Tibial artery (tissue), 4 donors: ENCODE measurements around the gene SYS1.

Experiments used
- DNase-seq, 2 donors: peaks; one replicate each; pipeline ENCODE4 v3.0.0-alpha.2; 2019
- H3K27ac ChIP-seq, 2 donors: fragments of 200-600 bp; sonication (generic) in 1 of 2; 1 replicate in 1 of 2; 2 replicates in 1 of 2; pipeline ENCODE4 v1.5.1; 2018 to 2019; ENCODE audit warnings: mild to moderate bottlenecking in 1 of 2
- H3K27me3 ChIP-seq, 2 donors: fragments of 200-600 bp; sonication (generic) in 1 of 2; one replicate each; pipeline versions ENCODE4 v1.5.1 to v1.6.0; 2016 to 2019
- H3K36me3 ChIP-seq, 3 donors: fragments of 200-600 bp; sonication (generic) in 2 of 3; one replicate each; pipeline ENCODE4 v1.5.1; 2016 to 2019; ENCODE audit warnings: mild to moderate bottlenecking in 2 of 3
- H3K4me1 ChIP-seq, 4 donors: fragments of 200-600 bp; sonication (generic) in 2 of 4; 1 replicate in 3 of 4; 2 replicates in 1 of 4; pipeline ENCODE4 v1.5.1; 2016 to 2019
- H3K4me3 ChIP-seq, 2 donors: fragments of 200-600 bp; sonication (generic) in 1 of 2; 1 replicate in 1 of 2; 2 replicates in 1 of 2; pipeline ENCODE4 v1.5.1; 2018 to 2019; ENCODE audit warnings: mild to moderate bottlenecking in 2 of 2
- H3K9me3 ChIP-seq, 3 donors: fragments of 200-600 bp; sonication (generic) in 1 of 3; one replicate each; pipeline ENCODE4 v1.5.1; 2016 to 2019
- intact Hi-C: fragments of 100-400 bp; cut with DNase I; formaldehyde crosslinking; loops from one replicate; pipeline ENCODE4 v1.15.0; 2023; ENCODE audit warnings: low total_unique reads
- TF ChIP-seq, protein P1 (sequence below), 2 experiments: fragments of 200-600 bp in 1 of 2; fragments of 450-650 bp in 1 of 2; IDR thresholded peaks; one replicate each; pipeline ENCODE4 v1.5.1; 2017 to 2019; ENCODE audit warnings: antibody characterized with exemption in 2 of 2, mild to moderate bottlenecking in 1 of 2, moderate library complexity in 1 of 2

Gene SYS1

DNA sequence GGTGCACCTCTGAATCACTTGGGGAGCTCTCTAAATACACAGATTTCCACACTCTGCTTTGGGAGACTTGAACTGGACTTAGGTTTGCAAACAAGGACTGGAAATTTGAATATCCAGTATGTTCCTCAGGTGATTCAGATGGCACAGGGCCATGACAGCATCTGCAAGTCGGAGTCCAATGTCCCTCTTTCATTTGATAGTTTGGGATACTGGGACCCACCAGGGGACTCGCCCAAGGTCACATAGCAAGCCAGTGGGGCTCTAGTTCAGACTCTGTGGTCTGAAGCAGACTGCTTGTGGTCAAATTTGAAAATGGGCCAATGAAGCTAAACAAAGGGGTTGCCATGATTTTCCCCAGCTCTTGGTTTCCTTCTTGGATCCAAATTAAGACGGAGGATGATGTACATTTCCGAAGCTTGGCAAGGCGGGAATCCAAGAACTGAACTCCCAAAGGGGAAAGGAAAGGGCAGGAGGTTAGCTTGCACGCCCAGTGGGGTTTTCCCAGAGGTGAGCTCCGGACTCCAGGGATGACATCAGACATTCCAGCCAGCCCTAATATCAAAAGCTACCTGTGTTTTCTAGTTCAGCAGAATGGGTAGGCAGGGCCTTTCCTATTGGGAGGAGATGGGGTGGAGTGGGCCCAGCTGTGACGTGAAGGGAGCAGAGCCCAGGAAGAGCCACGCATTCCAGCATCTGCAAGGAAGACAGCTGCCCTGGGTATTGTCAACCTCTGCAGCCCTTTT is 3.4 kb upstream of the SYS1 start:
- no peaks in the 10 kb centered on the region for H3K27me3 ChIP-seq
- H3K27ac ChIP-seq = peak overlapping the region; percentile 84 to 87
- H3K4me3 ChIP-seq = no peak overlapping the region
- H3K4me1 ChIP-seq = peaks cover 0 to 56% (median 37%) of the 10 kb centered on the region in 4 donors
- H3K9me3 ChIP-seq = no peaks in the 10 kb centered on the region
- TF ChIP-seq, protein P1, sequence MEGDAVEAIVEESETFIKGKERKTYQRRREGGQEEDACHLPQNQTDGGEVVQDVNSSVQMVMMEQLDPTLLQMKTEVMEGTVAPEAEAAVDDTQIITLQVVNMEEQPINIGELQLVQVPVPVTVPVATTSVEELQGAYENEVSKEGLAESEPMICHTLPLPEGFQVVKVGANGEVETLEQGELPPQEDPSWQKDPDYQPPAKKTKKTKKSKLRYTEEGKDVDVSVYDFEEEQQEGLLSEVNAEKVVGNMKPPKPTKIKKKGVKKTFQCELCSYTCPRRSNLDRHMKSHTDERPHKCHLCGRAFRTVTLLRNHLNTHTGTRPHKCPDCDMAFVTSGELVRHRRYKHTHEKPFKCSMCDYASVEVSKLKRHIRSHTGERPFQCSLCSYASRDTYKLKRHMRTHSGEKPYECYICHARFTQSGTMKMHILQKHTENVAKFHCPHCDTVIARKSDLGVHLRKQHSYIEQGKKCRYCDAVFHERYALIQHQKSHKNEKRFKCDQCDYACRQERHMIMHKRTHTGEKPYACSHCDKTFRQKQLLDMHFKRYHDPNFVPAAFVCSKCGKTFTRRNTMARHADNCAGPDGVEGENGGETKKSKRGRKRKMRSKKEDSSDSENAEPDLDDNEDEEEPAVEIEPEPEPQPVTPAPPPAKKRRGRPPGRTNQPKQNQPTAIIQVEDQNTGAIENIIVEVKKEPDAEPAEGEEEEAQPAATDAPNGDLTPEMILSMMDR (IDR thresholded peaks at IDR 0.05) = no peak
- intact Hi-C loops = loop anchor here (2.0 to 10.0 kb wide), 2 partner anchors 23 to 475 kb away; partner anchors contain the start of gene YWHAB
- no peaks in the 10 kb centered on the region for H3K36me3 ChIP-seq
- peak in 1 of 2 donors; percentile 64 for DNase-seq

DNA sequence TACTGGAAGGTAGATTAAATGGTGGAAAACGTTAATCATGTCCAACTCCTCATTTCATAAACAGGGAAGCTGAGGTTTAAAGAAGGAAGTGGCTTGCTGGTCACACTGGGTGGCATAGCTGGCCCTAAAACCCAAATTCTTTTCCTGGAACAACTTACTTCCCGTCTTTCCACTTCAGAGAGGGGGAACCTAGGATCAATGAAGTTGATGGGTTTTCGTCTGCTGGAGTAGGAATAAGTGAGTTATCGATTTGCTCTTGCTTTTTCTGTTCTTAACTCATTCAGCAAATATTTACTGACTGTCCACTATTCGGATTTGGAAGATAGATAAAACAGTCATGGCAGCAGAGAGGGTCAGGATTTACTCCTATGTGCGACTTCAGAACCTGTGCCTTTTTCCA is 1.2 kb upstream of the SYS1 start:
- Histone ChIP-seq H3K4me3 (no peak overlapping the region), H3K4me1 (peaks cover 0 to 61% (median 44%) of the 10 kb centered on the region in 4 donors), H3K9me3 (no peaks in the 10 kb centered on the region), H3K27ac (peak overlapping the region in 1 of 2 donors; percentile 88), H3K27me3 (no peaks in the 10 kb centered on the region), H3K36me3 (peaks cover 8 to 17% (median 16%) of the 10 kb centered on the region in 3 donors)
- no peak for DNase-seq
- intact Hi-C loops = loop anchor here (10.0 kb wide), 1 partner anchor 477 kb away; the partner anchor contains the start of gene YWHAB
- TF ChIP-seq, protein P1 (IDR thresholded peaks at IDR 0.05) = no peak

GRCh38 chr20:45363611-45364492 is 896 bp downstream of the SYS1 start:
- Histone ChIP-seq H3K4me3 (peak overlapping the region; percentile 60 to 71), H3K9me3 (no peaks in the 10 kb centered on the region), H3K27me3 (no peaks in the 10 kb centered on the region), H3K27ac (peak overlapping the region; percentile 86 to 88), H3K36me3 (peaks cover 28 to 36% (median 35%) of the 10 kb centered on the region in 3 donors), H3K4me1 (peaks cover 0 to 43% (median 28%) of the 10 kb centered on the region in 4 donors)
- intact Hi-C loops = loop anchor here (10.0 kb wide), 1 partner anchor 479 kb away; the partner anchor contains the start of gene YWHAB
- DNase-seq = no peak
- TF ChIP-seq, protein P1 (IDR thresholded peaks at IDR 0.05) = no peak

- H3K9me3 ChIP-seq = no peaks in the 10 kb centered on the region
- H3K36me3 ChIP-seq = peaks cover 28 to 37% (median 36%) of the 10 kb centered on the region in 3 donors
- TF ChIP-seq, protein P1 (IDR thresholded peaks at IDR 0.05) = no peak
- no peak overlapping the region for H3K4me3 ChIP-seq
- H3K27ac ChIP-seq = no peak overlapping the region
- H3K27me3 ChIP-seq = no peaks in the 10 kb centered on the region
- intact Hi-C loops = loop anchor here (10.0 kb wide), 1 partner anchor 481 kb away; the partner anchor contains the start of gene YWHAB
- peaks cover 0 to 27% (median 14%) of the 10 kb centered on the region in 4 donors for H3K4me1 ChIP-seq
- DNase-seq = no peak
Measured at GRCh38 chr20:45365444-45365970, 2.6 kb downstream of the SYS1 start.

GRCh38 chr20:45366192-45366591 is 3.2 kb downstream of the SYS1 start:
- intact Hi-C loops = loop anchor here (10.0 kb wide), 1 partner anchor 481 kb away; the partner anchor contains the start of gene YWHAB
- TF ChIP-seq, protein P1 (IDR thresholded peaks at IDR 0.05) = no peak
- no peak overlapping the region for H3K4me3 ChIP-seq

More at GRCh38 chr20:45366192-45366591, 3.2 kb downstream of the SYS1 start:
- Histone ChIP-seq H3K4me1 (peaks cover 0 to 23% (median 14%) of the 10 kb centered on the region in 4 donors), H3K36me3 (peaks cover 28 to 37% (median 36%) of the 10 kb centered on the region in 3 donors), H3K9me3 (no peaks in the 10 kb centered on the region), H3K27ac (no peak overlapping the region), H3K27me3 (no peaks in the 10 kb centered on the region)
- no peak for DNase-seq
